ENCODE data around the gene IGSF9B. TPM values are rescaled to one million over a fixed set of nuclear protein-coding genes. Genes with fewer than 3 reads are reported as not detected.

The IGSF9B gene
- total and polyA plus RNA-seq, 9 of the 15 experiments (the other 6 are each of a cell fraction or from before 2014, with no cell fraction given), result 0.09 TPM; not detected in 8

- no peak for TF ChIP-seq MGA (IDR thresholded peaks at IDR 0.05)
- TF ChIP-seq PHF20 (IDR thresholded peaks at IDR 0.05; ENCODE audit: partially characterized antibody), result peak; percentile 6
- TF ChIP-seq PRDM10 (IDR thresholded peaks at IDR 0.05; ENCODE audit: partially characterized antibody), result no peak
These were observed 54.8 kb downstream of the IGSF9B start (continued) for GRCh38 chr11:133901999-133902398.
